GM12891 (cell line): Measurements from ENCODE around the gene EBF3.

Source experiments
- POLR2A ChIP-seq: IDR thresholded peaks from 2 replicates; pipeline ENCODE4 v1.6.1; 2011; ENCODE audit warnings: low read depth, low read length, control low read depth
- TAF1 ChIP-seq: IDR thresholded peaks from 2 replicates; pipeline ENCODE4 v1.6.1; 2011; ENCODE audit warnings: low read depth, low read length, control low read depth

GRCh38 chr10:129908406-129908805 is 55.7 kb downstream of the EBF3 start:
- TF ChIP-seq TAF1 (no peak), POLR2A (no peak)
